GM12892 (cell line): ENCODE results near the gene NCF1.
"Not testable (repeated sequence)": the region's sequence is repeated elsewhere in the genome, so short reads cannot be mapped to it uniquely, and the experiment has no call there.

Source experiments
- POLR2A ChIP-seq: IDR thresholded peaks from 2 replicates; pipeline ENCODE4 v1.6.1; 2011; ENCODE audit warnings: low read depth, low read length, control low read depth
- POLR2AphosphoS5 ChIP-seq: IDR thresholded peaks from 2 replicates; pipeline ENCODE4 v1.6.1; 2011; ENCODE audit warnings: low read depth, low read length, control low read depth

GRCh38 chr7:74779053-74779452 lies 5.2 kb downstream of the NCF1 start:
- TF ChIP-seq POLR2AphosphoS5, POLR2A: not testable (repeated sequence)
